ENCODE measurements around the gene EML4. TPM values are rescaled to one million over a fixed set of nuclear protein-coding genes. Genes with fewer than 3 reads are reported as not detected.
A peak's percentile ranks its signal among the peaks of the same experiment; 100 is the strongest.

Gene EML4
- total RNA-seq, 3 donors from 2014 or later = 19.4 to 68.5 (median 36.7) TPM

DNA sequence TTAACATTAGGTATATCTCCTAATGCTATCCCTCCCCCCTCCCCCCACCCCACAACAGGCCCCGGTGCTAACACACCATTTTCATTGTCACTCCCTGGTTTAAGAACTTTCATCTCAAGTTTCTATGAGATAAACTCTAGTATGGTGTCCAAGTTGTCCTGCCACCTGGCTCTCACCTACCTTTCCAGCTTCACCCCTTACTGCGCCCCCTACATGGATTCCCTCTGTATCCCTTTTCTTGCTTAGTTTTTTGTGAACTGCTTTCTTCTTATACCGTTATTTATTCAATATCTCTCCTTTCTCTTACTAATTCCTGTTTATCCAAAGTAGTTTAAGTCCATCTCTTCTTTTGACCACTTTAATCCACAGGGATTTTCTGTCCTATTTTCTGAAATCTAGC is 15.2 kb downstream of the EML4 start:
- H3K27ac ChIP-seq = no peak overlapping the region
- TF ChIP-seq, protein P1, sequence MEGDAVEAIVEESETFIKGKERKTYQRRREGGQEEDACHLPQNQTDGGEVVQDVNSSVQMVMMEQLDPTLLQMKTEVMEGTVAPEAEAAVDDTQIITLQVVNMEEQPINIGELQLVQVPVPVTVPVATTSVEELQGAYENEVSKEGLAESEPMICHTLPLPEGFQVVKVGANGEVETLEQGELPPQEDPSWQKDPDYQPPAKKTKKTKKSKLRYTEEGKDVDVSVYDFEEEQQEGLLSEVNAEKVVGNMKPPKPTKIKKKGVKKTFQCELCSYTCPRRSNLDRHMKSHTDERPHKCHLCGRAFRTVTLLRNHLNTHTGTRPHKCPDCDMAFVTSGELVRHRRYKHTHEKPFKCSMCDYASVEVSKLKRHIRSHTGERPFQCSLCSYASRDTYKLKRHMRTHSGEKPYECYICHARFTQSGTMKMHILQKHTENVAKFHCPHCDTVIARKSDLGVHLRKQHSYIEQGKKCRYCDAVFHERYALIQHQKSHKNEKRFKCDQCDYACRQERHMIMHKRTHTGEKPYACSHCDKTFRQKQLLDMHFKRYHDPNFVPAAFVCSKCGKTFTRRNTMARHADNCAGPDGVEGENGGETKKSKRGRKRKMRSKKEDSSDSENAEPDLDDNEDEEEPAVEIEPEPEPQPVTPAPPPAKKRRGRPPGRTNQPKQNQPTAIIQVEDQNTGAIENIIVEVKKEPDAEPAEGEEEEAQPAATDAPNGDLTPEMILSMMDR (IDR thresholded peaks at IDR 0.05) = no peak
- TF ChIP-seq POLR2A (IDR thresholded peaks at IDR 0.05) (no peak), POLR2AphosphoS5 (IDR thresholded peaks at IDR 0.05) (no peak)
- no peaks in the 10 kb centered on the region for H3K9me3 ChIP-seq
- intact Hi-C loops (cut with DNase I; ENCODE audit: low total_unique reads) = no loop called here
- no peaks in the 10 kb centered on the region for H3K4me1 ChIP-seq
- H3K4me3 ChIP-seq = no peak overlapping the region
- no peaks in the 10 kb centered on the region for H3K36me3 ChIP-seq
- DNase-seq (ENCODE audit: low spot score in 2 of 2) = no peak
- no peaks in the 10 kb centered on the region for H3K27me3 ChIP-seq

DNA sequence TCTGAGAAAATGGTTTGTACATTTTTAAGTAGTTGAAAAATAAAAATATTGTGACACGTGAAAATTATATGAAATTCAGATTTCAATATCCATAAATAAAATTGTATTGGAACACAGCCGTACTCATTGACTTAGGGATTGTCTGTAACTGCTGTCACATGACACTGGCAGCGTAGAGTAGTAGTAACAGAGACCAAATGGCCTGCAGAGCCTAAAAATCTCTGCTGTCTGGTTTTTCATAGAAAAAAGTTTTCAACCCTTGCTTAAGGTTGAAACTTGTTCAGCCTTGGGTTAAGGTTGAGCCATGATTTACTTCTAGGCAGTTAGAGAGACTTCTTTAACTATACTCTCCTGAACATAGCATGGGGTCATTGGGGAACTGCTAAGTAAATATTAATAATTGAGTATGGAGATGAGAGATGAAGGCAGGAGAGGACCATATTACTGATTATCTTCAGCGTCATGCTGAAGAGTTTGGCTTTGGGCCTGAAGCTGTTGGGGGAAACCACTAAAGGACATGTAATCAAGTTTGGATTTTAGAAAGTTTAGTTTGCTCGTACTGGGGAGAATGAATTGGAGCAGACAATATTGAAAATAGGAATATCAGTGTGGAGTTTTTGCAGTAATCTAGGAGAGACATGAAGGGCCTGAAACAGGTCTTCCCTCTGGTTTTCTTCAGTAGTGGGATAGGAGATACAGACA is 16.2 kb downstream of the EML4 start:
- DNase-seq (ENCODE audit: low spot score in 2 of 2) = no peak
- H3K27ac ChIP-seq = peak overlapping the region in 1 of 2 donors; percentile 7
- H3K36me3 ChIP-seq = no peaks in the 10 kb centered on the region
- intact Hi-C loops (cut with DNase I; ENCODE audit: low total_unique reads) = no loop called here
- TF ChIP-seq, protein P1 (IDR thresholded peaks at IDR 0.05) = no peak
- TF ChIP-seq POLR2A (IDR thresholded peaks at IDR 0.05) (no peak), POLR2AphosphoS5 (IDR thresholded peaks at IDR 0.05) (no peak)
- H3K4me3 ChIP-seq = no peak overlapping the region
- H3K9me3 ChIP-seq = no peaks in the 10 kb centered on the region
- H3K4me1 ChIP-seq = no peaks in the 10 kb centered on the region
- no peaks in the 10 kb centered on the region for H3K27me3 ChIP-seq

DNA sequence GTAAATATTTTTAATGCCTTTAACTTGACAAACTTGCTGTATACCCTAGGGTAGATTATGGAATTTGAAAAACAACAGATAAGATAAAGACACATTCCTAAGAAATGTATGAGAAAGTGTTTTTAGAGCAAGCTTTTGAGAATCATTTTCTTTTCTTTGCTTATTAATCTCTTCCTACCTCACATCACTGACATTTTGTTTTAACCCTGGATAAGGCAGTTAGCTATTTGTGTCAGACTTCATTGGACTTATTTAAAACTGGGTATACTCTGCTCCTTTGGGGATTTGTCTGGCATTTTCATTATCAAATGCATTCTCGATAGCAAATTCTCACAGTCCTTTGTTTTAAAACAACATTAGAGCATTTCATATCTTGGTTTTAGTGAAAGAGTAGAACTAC is 17.2 kb downstream of the EML4 start:
- no peak overlapping the region for H3K4me3 ChIP-seq
- no peaks in the 10 kb centered on the region for H3K27me3 ChIP-seq
- no peaks in the 10 kb centered on the region for H3K9me3 ChIP-seq
- no peak overlapping the region for H3K27ac ChIP-seq
- TF ChIP-seq, protein P1 (IDR thresholded peaks at IDR 0.05) = no peak
- TF ChIP-seq POLR2AphosphoS5 (IDR thresholded peaks at IDR 0.05) (no peak), POLR2A (IDR thresholded peaks at IDR 0.05) (no peak)
- H3K4me1 ChIP-seq = no peaks in the 10 kb centered on the region
- no peak for DNase-seq (ENCODE audit: low spot score in 2 of 2)
- H3K36me3 ChIP-seq = no peaks in the 10 kb centered on the region
- intact Hi-C loops (cut with DNase I; ENCODE audit: low total_unique reads) = no loop called here

DNA sequence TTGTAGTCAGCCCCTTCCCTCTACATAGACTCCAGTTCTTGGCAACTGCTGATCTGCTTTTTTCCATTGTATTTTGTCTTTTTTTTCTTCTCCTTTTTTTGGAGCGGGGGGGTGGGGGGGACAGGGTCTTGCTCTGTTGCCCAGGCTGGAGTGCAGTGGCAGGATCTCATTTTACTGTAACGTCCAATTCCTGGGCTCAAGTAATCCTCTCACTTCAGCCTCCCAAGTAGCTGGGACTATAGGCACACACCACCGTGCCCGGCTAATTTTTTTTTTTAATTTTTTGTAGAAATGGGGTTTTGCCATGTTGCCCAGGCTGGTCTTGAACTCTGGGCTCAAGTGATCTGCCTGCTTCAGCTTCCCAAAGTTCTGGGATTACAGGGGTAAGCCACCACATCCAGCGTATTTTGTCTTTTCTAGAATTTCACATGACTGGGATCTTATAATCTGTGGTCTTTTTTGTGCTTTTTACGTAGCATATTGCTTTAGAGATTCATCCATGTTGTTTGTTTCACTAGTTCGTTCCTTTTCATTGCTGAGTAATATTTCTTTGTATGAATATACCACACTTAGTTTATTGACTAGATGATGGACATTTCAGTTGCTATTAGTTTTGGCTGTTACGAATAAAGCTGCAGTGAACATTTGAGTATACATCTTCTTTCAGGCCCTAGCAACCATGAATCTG is 17.9 kb downstream of the EML4 start:
- TF ChIP-seq POLR2A (IDR thresholded peaks at IDR 0.05) = no peak
- TF ChIP-seq, protein P1 (IDR thresholded peaks at IDR 0.05) = no peak
- no peak for TF ChIP-seq POLR2AphosphoS5 (IDR thresholded peaks at IDR 0.05)
- no peaks in the 10 kb centered on the region for H3K4me1 ChIP-seq
- H3K9me3 ChIP-seq = no peaks in the 10 kb centered on the region
- H3K27me3 ChIP-seq = no peaks in the 10 kb centered on the region
- H3K36me3 ChIP-seq = no peaks in the 10 kb centered on the region
- intact Hi-C loops (cut with DNase I; ENCODE audit: low total_unique reads) = no loop called here
- no peak for DNase-seq (ENCODE audit: low spot score in 2 of 2)
- H3K4me3 ChIP-seq = no peak overlapping the region
- H3K27ac ChIP-seq = no peak overlapping the region

DNA sequence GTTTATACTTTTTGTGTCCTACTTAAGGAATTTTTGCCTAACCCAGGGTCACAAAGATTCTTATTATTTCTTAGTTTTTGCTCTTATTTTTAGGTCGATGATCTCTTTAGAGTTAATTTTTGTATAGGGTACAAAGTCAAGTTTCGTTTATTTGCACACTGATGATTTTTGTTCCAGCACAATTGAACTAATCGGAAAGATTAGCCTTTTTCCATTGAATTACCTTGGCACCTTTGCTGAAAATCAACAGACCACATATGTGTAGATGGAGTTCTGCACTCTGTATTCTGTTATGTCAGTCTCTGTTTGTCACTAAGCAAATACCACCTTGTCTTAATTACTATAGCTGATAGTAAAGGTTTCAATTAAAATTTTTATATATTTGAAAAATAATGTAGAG is 18.7 kb downstream of the EML4 start:
- H3K9me3 ChIP-seq = no peaks in the 10 kb centered on the region
- no peaks in the 10 kb centered on the region for H3K36me3 ChIP-seq
- intact Hi-C loops (cut with DNase I; ENCODE audit: low total_unique reads) = loop anchor here (1.0 kb wide), 1 partner anchor 11 kb away; no protein-coding TSS in a partner anchor
- TF ChIP-seq POLR2AphosphoS5 (IDR thresholded peaks at IDR 0.05) = no peak
- TF ChIP-seq POLR2A (IDR thresholded peaks at IDR 0.05) = no peak
- TF ChIP-seq, protein P1 (IDR thresholded peaks at IDR 0.05) = no peak
- no peak overlapping the region for H3K4me3 ChIP-seq
- H3K4me1 ChIP-seq = no peaks in the 10 kb centered on the region
- no peak overlapping the region for H3K27ac ChIP-seq
- no peaks in the 10 kb centered on the region for H3K27me3 ChIP-seq
- DNase-seq (ENCODE audit: low spot score in 2 of 2) = no peak
